GM23338 (cell line): ENCODE data around the gene ZFR2. TPM values are rescaled to one million over a fixed set of nuclear protein-coding genes. Genes with fewer than 3 reads are reported as not detected.

Experiments used
- ATAC-seq: fragments of 200-7000 bp; cut with Tn5 transposase; 3 replicates; pipeline ENCODE4 v1.9.1; 2020
- DNase-seq: peaks from one replicate; pipeline ENCODE4 v3.0.0-alpha.2; 2015; ENCODE audit warnings: low spot score
- H2AFZ ChIP-seq: fragments of 200-600 bp; sonication (generic); 2 replicates; pipeline ENCODE4 v1.8.0; 2016; ENCODE audit warnings: antibody characterized with exemption, mild to moderate bottlenecking, moderate library complexity
- H3F3A ChIP-seq: fragments of 200-600 bp; sonication (generic); replicated peaks from 2 replicates; pipeline ENCODE4 v1.8.0; 2017; ENCODE audit warnings: antibody characterized with exemption, mixed run types, low read depth
- H3K27ac ChIP-seq: fragments of 200-600 bp; sonication (generic); 2 replicates; pipeline ENCODE4 v1.6.1; 2016; ENCODE audit warnings: low read depth
- H3K27me3 ChIP-seq: fragments of 200-600 bp; sonication (generic); 2 replicates; pipeline ENCODE4 v1.8.0; 2016; ENCODE audit warnings: mild to moderate bottlenecking, mixed run types, moderate library complexity; ENCODE audit not compliant: insufficient read depth
- H3K36me3 ChIP-seq: fragments of 200-600 bp; sonication (generic); 2 replicates; pipeline ENCODE4 v1.8.0; 2016; ENCODE audit warnings: mild to moderate bottlenecking; ENCODE audit not compliant: insufficient read depth
- H3K4me1 ChIP-seq: fragments of 200-600 bp; sonication (generic); 2 replicates; pipeline ENCODE4 v1.8.0; 2016; ENCODE audit warnings: mild to moderate bottlenecking, moderate library complexity; ENCODE audit not compliant: insufficient read depth
- H3K4me2 ChIP-seq: fragments of 200-600 bp; sonication (generic); 2 replicates; pipeline ENCODE4 v1.7.1; 2017; ENCODE audit warnings: mixed run types
- H3K4me3 ChIP-seq: fragments of 200-600 bp; sonication (generic); 2 replicates; pipeline ENCODE4 v1.6.1; 2016; ENCODE audit warnings: mixed run types
- H3K79me2 ChIP-seq: fragments of 200-600 bp; sonication (generic); replicated peaks from 2 replicates; pipeline ENCODE4 v1.8.0; 2017; ENCODE audit warnings: mild to moderate bottlenecking; ENCODE audit not compliant: insufficient read depth
- H3K9me2 ChIP-seq: fragments of 200-600 bp; sonication (generic); 2 replicates; pipeline ENCODE4 v1.8.0; 2017; ENCODE audit not compliant: insufficient read depth
- H4K20me1 ChIP-seq: fragments of 200-600 bp; sonication (generic); replicated peaks from 2 replicates; pipeline ENCODE4 v1.8.0; 2017; ENCODE audit warnings: mild to moderate bottlenecking; ENCODE audit not compliant: insufficient read depth
- H3K27ac Mint-ChIP-seq: 2 replicates; pipeline ENCODE4 v1.8.0; 2020; ENCODE audit warnings: inconsistent platforms, mild to moderate bottlenecking, moderate library complexity, mixed read lengths
- H3K27me3 Mint-ChIP-seq: 3 replicates; pipeline ENCODE4 v1.8.0; 2022; ENCODE audit warnings: low read depth, mild to moderate bottlenecking, moderate library complexity, mixed read lengths, inconsistent platforms; ENCODE audit not compliant: insufficient read depth, poor library complexity
- H3K36me3 Mint-ChIP-seq: 3 replicates; pipeline ENCODE4 v1.8.0; 2021; ENCODE audit warnings: low read depth, mild to moderate bottlenecking, inconsistent platforms, moderate library complexity, mixed read lengths
- H3K4me1 Mint-ChIP-seq: 3 replicates; pipeline ENCODE4 v1.8.0; 2020; ENCODE audit warnings: mild to moderate bottlenecking, inconsistent platforms, mixed read lengths
- H3K4me3 Mint-ChIP-seq: 3 replicates; pipeline ENCODE4 v1.8.0; 2021; ENCODE audit warnings: moderate library complexity, mild to moderate bottlenecking, inconsistent platforms, mixed read lengths
- H3K9me3 Mint-ChIP-seq: 3 replicates; pipeline ENCODE4 v1.8.0; 2020; ENCODE audit warnings: moderate library complexity, mild to moderate bottlenecking, inconsistent platforms, mixed read lengths
- CREB1 ChIP-seq: fragments of 250-450 bp; sonication (Bioruptor Pico); IDR thresholded peaks from 2 replicates; pipeline ENCODE4 v1.5.0; 2020; ENCODE audit warnings: low read depth, mild to moderate bottlenecking, moderate library complexity
- CTCF ChIP-seq, 2 experiments: fragments of 200-600 bp in 1 of 2; sonication (generic) in 1 of 2; conservative IDR thresholded peaks; 2 replicates each; pipeline versions ENCODE4 v1.5.1 to v1.6.1; 2016 to 2017; ENCODE audit warnings: antibody characterized with exemption in 2 of 2, low read depth in 2 of 2, mild to moderate bottlenecking in 2 of 2, moderate library complexity in 1 of 2
- ETS1 ChIP-seq: IDR thresholded peaks from 2 replicates; pipeline ENCODE4 v1.6.1; 2016; ENCODE audit warnings: antibody characterized with exemption
- EZH2 ChIP-seq: fragments of 200-600 bp; sonication (generic); IDR thresholded peaks from one replicate; pipeline ENCODE4 v1.8.0; 2017; ENCODE audit warnings: antibody characterized with exemption, mild to moderate bottlenecking, low read depth; ENCODE audit not compliant: unreplicated experiment
- EZH2phosphoT487 ChIP-seq: fragments of 200-600 bp; sonication (generic); IDR thresholded peaks from one replicate; pipeline ENCODE4 v1.8.1; 2018; ENCODE audit warnings: antibody characterized with exemption; ENCODE audit not compliant: unreplicated experiment
- JUNB ChIP-seq: IDR thresholded peaks from one replicate; pipeline ENCODE4 v1.6.1; 2016; ENCODE audit warnings: antibody characterized with exemption; ENCODE audit not compliant: unreplicated experiment
- NANOG ChIP-seq: IDR thresholded peaks from 2 replicates; pipeline ENCODE4 v1.6.1; 2016; ENCODE audit warnings: antibody characterized with exemption, borderline replicate concordance
- POLR2AphosphoS5 ChIP-seq: IDR thresholded peaks from 2 replicates; pipeline ENCODE4 v1.6.1; 2016; ENCODE audit warnings: antibody characterized with exemption, low read depth
- REST ChIP-seq: IDR thresholded peaks from one replicate; pipeline ENCODE4 v1.6.1; 2018; ENCODE audit warnings: antibody characterized with exemption; ENCODE audit not compliant: unreplicated experiment
- STAT1 ChIP-seq: IDR thresholded peaks from one replicate; pipeline ENCODE4 v1.6.1; 2016; ENCODE audit warnings: antibody characterized with exemption; ENCODE audit not compliant: unreplicated experiment
- ZNF114 ChIP-seq: fragments of 250-450 bp; sonication (Bioruptor Pico); IDR thresholded peaks from 2 replicates; pipeline ENCODE4 v1.5.0; 2020; ENCODE audit warnings: mild to moderate bottlenecking, moderate library complexity
- ZNF331 ChIP-seq: fragments of 250-450 bp; sonication (Bioruptor Pico); IDR thresholded peaks from 2 replicates; pipeline ENCODE4 v1.5.0; 2020; ENCODE audit warnings: low read depth, mild to moderate bottlenecking, moderate library complexity
- ZNF462 ChIP-seq: fragments of 250-450 bp; sonication (Bioruptor Pico); IDR thresholded peaks from 2 replicates; pipeline ENCODE4 v1.5.0; 2020; ENCODE audit warnings: mild to moderate bottlenecking, moderate library complexity
- polyA plus RNA-seq: library from polyadenylated mRNA; unstranded; fragments of >200 nt; fragmentation: Nextera tagmentation; extraction: Ambion mirVana; gene quantifications from 2 replicates; pipeline ENCODE4 v1.2.1, GENCODE V29; 2016
- total RNA-seq: library from RNA; depleted of rRNA; stranded (reverse); fragments of >200 nt; shearing (Covaris generic); gene quantifications from 2 replicates; pipeline ENCODE4 v1.2.3, GENCODE V29; 2014

ZFR2 gene
- total and polyA plus RNA-seq, 2 experiments from 2014 or later: 15.8 to 31.3 TPM

GRCh38 chr19:3819989-3820388 lies 48.8 kb downstream of the ZFR2 start:
- ATAC-seq: no peak
- H3K27ac ChIP-seq: no peak overlapping the region
- H3F3A ChIP-seq: 0 out of 2 replicates have a peak, but pooled peaks cover 2% of the 10 kb centered on the region
- no peak overlapping the region for H3K4me3 ChIP-seq
- no peaks in the 10 kb centered on the region for H3K9me2 ChIP-seq
- no peaks in the 10 kb centered on the region for H3K36me3 ChIP-seq
- TF ChIP-seq NANOG (no peak), POLR2AphosphoS5 (no peak), ZNF331 (CRISPR knock-in tag) (no peak), REST (no peak), CREB1 (CRISPR knock-in tag) (no peak), EZH2 (no peak), JUNB (no peak), EZH2phosphoT487 (no peak), CTCF (conservative IDR thresholded peaks at IDR 0.05; ENCODE audit: low read depth in 2 of 2) (no peak), ETS1 (no peak), STAT1 (no peak), ZNF114 (CRISPR knock-in tag) (no peak), ZNF462 (no peak)
- Mint-ChIP-seq H3K36me3 (no peaks in the 10 kb centered on the region; the same call in 2 of the 3 replicates), H3K9me3 (no peaks in the 10 kb centered on the region; the same call in 1 of the 3 replicates), H3K27me3 (peaks cover 20% of the 10 kb centered on the region), H3K4me3 (no peak overlapping the region), H3K4me1 (no peaks in the 10 kb centered on the region), H3K27ac (no peak overlapping the region)
- H3K4me1 ChIP-seq: no peaks in the 10 kb centered on the region
- H4K20me1 ChIP-seq: no peaks in the 10 kb centered on the region
- H3K79me2 ChIP-seq: no peaks in the 10 kb centered on the region
- no peak overlapping the region for H2AFZ ChIP-seq
- H3K27me3 ChIP-seq: 0 out of 2 replicates have a peak, but pooled peaks cover 6% of the 10 kb centered on the region
- H3K4me2 ChIP-seq: no peak overlapping the region
- DNase-seq: no peak
